Head of caudate nucleus (tissue), 42 donors: Measurements from ENCODE around the gene PER1.

Experiments used
- DNase-seq, 42 donors: peaks; one replicate each; pipeline versions ENCODE4 v3.0.0 to v3.0.0-alpha.2; 2020 to 2021; ENCODE audit warnings: mixed read lengths in 7 of 42
- intact Hi-C: fragments of 100-400 bp; cut with DNase I; formaldehyde crosslinking; loops from one replicate; pipeline ENCODE4 v1.15.0; 2022

PER1 gene

GRCh38 chr17:8144401-8145231, 7.6 kb downstream of the PER1 start:
- intact Hi-C loops: no loop called here
- no peak for DNase-seq

GRCh38 chr17:8143581-8144400, 8.4 kb downstream of the PER1 start:
- intact Hi-C loops: no loop called here
- DNase-seq: no peak

GRCh38 chr17:8142887-8143580, 9.2 kb downstream of the PER1 start:
- intact Hi-C loops: no loop called here
- no peak for DNase-seq

- DNase-seq: no peak
- intact Hi-C loops: no loop called here
Measured at GRCh38 chr17:8142158-8142886, 9.9 kb downstream of the PER1 start.

GRCh38 chr17:8141741-8142140, 10.5 kb downstream of the PER1 start:
- DNase-seq: no peak
- intact Hi-C loops: no loop called here

- peak in 1 of 42 donors; percentile 1 for DNase-seq
Measured at GRCh38 chr17:8141045-8141444, 11.2 kb downstream of the PER1 start.

GRCh38 chr17:8140065-8141029, 11.9 kb downstream of the PER1 start:
- peak in 1 of 42 donors; percentile 1 for DNase-seq
- intact Hi-C loops: no loop called here

More at GRCh38 chr17:8141045-8141444, 11.2 kb downstream of the PER1 start:
- intact Hi-C loops: no loop called here

GRCh38 chr17:8138672-8139371, 13.4 kb downstream of the PER1 start:
- intact Hi-C loops: no loop called here
- DNase-seq: peak; percentile 84 to 97 (median 92)

GRCh38 chr17:8138374-8138671, 13.9 kb downstream of the PER1 start:
- no peak for DNase-seq
- intact Hi-C loops: no loop called here

- DNase-seq: no peak
- intact Hi-C loops: no loop called here
Measured at GRCh38 chr17:8137645-8138373, 14.4 kb downstream of the PER1 start.

- intact Hi-C loops: no loop called here
- no peak for DNase-seq
Measured at GRCh38 chr17:8133941-8134340, 18.3 kb downstream of the PER1 start.

GRCh38 chr17:8133399-8133798, 18.8 kb downstream of the PER1 start:
- no peak for DNase-seq

GRCh38 chr17:8131844-8132441, 20.3 kb downstream of the PER1 start:
- intact Hi-C loops: no loop called here

More at GRCh38 chr17:8133399-8133798, 18.8 kb downstream of the PER1 start:
- intact Hi-C loops: no loop called here

GRCh38 chr17:8128125-8128784, 23.9 kb downstream of the PER1 start:
- intact Hi-C loops: loop anchor here (10.0 kb wide), 2 partner anchors 57 to 177 kb away; no protein-coding TSS in a partner anchor
- DNase-seq: no peak

More at GRCh38 chr17:8131844-8132441, 20.3 kb downstream of the PER1 start:
- DNase-seq: no peak

- intact Hi-C loops: loop anchor here (10.0 kb wide), 2 partner anchors 58 to 178 kb away; no protein-coding TSS in a partner anchor
- DNase-seq: peak in 21 of 42 donors; percentile 36 to 71 (median 49)
Measured at GRCh38 chr17:8126491-8127066, 25.6 kb downstream of the PER1 start.
